HG02885 (cell line): ENCODE data around the gene DCLK1.

Source experiments
- ATAC-seq: cut with Tn5 transposase; IDR thresholded peaks from one replicate; pipeline ENCODE4 v1.9.1; 2021; ENCODE audit warnings: mild to moderate bottlenecking; ENCODE audit not compliant: unreplicated experiment, poor library complexity

DCLK1 gene

DNA sequence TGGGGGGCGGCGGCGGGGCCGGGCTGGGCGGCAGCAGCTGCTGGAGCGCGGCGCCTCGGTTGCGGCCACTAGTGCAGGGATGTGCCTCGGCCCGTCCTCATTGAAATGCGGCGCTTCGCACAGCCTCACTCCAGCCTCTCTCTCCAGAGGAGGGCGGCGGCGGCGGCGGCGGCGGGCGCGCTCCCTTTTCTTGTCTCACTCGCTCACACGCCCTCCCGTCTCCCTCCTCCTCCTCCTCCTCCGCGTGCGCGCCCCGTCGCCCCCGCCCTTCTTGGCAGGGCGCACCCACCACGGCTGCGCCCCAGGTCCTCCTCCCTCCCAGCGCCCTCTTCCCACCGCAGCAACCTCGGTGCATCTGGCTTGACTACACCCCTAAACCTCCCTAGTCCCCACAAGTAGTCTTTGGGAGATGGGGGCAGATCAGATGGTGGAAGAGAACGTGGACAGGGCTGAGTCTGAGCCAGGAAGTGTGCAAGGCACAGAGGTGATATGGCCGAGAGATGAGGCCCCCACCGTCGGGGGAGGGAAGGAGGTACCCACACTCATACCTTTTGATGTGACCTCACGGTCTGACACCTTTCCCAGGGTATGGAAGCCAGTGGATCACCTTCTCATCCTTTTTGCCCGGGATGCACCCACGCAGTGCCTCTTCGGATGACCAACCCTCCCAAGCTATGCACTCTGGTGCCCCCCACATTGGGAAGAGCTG lies at the start of gene DCLK1:
Gene DCLK1 (minus strand): TSS at position 161 of the 709 bp plus-strand sequence.
- no peak for ATAC-seq

- ATAC-seq = no peak
Measured at GRCh38 chr13:36175621-36176020, 44.4 kb upstream of the DCLK1 start.

DNA sequence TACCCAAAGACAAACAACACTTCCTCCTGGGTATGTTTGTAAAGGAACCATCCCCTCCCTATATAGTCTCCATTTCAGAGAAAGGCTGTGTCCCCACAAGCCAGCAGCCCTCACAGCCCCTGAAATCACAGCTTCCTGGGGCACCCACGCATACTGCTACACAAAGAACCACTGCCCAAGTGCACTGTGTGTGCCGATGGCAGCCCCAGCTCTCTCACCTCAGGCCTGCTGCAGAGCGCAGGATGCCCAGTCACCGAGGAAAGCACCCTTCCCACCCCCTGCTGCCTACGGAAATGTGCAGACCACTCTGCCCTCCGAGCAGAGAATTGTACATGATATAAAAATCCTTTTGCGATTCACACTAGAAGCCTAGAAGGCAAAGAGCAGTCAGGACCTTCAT lies 43.7 kb upstream of the DCLK1 start:
- ATAC-seq = no peak

DNA sequence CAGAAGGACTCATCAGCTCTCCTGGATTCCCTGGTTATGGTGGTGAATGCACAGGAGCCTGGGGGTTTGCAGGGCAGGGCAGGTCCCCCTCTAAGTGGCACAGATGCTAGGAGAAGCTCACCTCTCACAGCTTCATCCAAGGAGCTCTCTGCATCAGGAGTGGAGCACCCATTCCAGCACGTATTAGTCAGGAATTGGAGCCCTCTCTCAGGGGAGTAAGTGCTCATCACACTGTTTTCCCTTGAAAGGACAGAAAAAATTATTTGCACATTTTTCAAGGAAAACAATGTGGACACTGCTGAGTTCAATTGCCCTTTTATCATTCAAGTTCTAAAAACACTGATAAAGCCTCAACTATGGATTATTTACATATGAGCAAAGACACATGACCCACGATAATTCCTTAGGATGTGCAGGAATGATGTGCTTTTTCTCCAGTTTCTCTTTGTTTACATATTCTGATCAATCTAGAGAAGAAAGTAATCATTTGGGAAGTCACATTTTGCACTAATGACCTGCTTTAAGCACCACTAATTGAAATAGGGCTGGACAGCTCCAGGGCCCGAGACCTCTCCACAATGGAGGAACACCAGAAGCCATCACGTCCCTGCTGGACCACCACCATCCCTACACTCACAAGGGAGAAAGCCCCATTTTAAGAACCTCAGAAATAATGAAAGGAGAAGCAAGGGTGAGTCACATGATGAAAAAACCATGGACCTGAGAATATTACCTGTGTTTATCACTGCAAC lies 42.6 kb upstream of the DCLK1 start:
- no peak for ATAC-seq

GRCh38 chr13:36166046-36166445 lies 34.9 kb upstream of the DCLK1 start:
- no peak for ATAC-seq

DNA sequence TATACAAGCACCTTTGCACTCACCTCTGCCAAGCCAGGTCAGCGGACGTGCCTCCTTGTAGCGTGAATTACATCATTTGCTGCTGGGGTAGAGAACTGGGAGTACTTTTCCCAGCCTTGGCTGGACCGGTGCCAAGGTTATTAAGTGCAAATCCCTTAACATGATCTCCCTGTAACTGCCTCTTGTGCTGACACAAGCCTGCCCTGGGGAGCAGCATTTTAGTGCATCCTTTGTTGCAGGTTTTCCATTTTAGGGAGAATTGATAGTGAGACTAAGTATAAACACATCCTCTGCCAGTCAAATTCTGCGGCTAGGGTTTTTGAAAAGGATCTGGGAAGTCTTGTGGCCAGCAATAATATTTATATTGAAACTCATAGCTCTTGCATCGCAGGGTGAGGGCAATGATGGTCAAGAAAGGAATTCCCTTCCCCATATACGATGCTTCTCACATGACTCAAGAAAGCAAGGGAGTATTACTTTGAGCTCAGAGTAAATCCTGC lies 32.7 kb upstream of the DCLK1 start:
- no peak for ATAC-seq

DNA sequence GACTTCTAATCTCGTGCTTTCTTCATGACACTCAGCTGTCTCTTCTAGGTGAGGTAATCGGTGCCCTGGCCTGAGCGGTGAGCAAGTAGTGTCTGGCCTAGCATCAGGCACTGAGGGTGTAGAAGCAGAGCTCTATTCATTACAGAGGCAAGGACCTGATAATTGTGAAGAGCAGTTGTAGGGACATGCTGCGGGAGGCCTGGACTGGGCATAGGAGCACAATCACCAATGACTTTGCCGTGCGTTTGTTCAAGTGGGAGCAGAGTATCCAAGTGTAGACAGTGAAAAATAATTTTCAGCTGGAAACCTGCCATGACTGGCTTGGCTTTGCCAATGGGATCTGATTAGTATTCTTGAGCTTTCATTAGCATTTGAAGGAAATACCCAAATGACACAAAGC lies 32.1 kb upstream of the DCLK1 start:
- ATAC-seq = no peak

- no peak for ATAC-seq
Measured at GRCh38 chr13:36160297-36160696, 29.1 kb upstream of the DCLK1 start.

- ATAC-seq = no peak
Measured at GRCh38 chr13:36158611-36159010, 27.4 kb upstream of the DCLK1 start.

GRCh38 chr13:36157480-36157879 lies 26.3 kb upstream of the DCLK1 start:
- ATAC-seq = no peak

DNA sequence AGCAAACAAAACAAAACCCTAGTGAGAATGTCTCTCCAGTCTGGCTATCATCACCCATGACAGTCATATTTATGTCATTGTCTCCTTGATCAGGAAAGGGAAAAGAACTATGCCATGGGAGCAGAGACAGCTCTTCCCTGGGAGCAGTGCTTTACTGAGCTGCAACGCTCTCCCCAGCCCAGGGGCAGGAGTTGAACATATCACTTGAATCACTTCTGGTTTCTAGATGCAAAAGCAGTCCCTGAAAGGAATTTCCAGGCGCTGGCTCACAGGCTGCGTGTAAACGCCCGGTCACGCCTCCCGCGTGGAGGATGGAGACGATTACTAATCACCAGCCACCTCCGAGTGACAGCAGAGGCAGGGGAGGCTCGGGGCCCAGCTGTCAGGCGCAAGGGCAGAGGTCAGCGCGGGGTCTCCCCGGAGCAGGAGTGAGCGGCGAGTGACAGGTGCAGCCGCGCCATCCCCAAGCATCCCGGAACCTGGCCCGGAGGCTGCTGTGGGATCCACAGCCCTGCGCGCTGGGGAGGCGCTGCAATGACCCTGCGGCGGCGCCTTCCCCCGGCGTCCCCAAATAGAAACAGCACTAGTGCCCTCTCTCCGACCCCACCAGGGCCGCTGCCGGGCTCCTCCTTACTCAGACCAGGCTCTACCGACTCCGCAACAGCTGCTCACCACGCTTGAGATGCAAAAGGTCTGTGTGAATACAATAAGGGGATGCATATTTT lies 23.5 kb upstream of the DCLK1 start:
- ATAC-seq = no peak

DNA sequence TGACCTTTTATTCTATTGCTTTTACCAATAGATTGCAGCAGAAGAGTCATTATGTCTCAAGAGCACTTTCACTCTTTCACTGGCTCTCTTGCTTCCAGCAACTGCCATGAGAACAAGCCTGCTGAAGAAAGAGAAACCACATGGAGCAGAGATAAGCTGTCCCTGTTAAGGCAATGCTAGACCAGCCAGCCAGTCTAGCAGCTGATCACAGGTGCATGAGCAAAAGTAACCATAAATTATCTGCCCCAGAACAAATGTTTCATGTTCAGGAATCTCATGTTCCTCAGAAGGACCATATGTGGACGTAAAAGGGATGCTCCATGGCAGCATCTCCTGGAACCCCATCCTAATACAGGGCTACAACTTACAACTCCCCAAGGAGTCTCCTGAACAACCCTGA lies 20.4 kb upstream of the DCLK1 start:
- ATAC-seq = no peak

DNA sequence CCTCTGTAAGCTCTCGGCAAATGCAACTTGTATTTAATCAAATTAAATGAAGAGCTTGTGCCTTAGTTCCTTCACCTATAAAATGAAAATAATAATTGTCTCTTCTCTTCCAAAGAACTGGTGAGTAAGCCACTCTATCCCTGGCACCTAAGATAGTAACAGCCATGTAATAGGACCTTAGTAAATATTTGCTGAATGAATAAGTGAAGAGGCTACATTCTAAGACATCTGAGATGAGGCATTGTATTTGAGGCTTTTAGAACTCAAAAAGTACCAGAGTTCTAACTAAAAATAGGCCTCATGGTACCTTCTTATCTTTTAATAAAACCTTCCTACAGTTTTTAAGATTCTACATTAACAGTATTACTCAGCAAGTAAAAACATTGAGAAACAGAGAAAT lies 17.3 kb upstream of the DCLK1 start:
- no peak for ATAC-seq

DNA sequence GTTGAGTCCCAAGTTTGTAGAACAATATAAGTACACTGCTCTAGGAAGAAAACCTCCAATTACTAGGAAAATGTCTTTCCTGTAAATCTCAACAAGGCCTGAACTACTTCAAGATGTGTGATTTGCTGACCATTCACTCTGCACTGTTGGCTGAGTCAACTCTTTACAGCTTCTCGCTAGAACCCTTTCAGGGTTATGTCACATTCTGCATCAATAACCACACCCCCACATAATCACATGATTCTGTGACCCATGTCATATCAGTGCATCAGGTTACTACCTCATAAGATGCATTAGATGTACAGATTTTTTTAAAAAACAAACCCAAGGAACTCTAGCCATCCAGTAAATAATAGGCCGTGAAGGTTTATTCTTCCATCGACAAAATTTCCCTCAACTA lies 16.1 kb upstream of the DCLK1 start:
- no peak for ATAC-seq

- no peak for ATAC-seq
Measured at GRCh38 chr13:36146511-36147269, 15.5 kb upstream of the DCLK1 start.

DNA sequence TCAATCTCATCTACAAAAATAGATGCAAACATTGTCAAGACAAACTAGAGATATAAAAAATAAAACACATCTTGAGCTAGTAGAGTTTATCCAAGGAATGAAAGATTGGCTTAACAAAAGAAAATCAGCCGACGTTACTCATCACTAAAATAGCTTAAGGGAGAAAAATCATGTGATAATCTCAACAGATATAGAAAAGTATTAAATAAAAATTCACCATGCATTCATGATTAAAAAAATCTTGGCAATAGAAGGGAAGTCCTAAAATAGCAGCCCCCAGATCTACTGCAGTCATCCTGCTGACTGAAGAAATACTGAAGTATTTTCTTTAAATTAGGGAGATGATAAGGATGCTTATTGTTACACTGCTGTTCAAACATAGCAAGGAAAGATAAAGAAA lies 12.6 kb upstream of the DCLK1 start:
- ATAC-seq = no peak

- ATAC-seq = no peak
Measured at GRCh38 chr13:36142735-36143134, 11.6 kb upstream of the DCLK1 start.

GRCh38 chr13:36135876-36136275 lies 4.7 kb upstream of the DCLK1 start:
- no peak for ATAC-seq

DNA sequence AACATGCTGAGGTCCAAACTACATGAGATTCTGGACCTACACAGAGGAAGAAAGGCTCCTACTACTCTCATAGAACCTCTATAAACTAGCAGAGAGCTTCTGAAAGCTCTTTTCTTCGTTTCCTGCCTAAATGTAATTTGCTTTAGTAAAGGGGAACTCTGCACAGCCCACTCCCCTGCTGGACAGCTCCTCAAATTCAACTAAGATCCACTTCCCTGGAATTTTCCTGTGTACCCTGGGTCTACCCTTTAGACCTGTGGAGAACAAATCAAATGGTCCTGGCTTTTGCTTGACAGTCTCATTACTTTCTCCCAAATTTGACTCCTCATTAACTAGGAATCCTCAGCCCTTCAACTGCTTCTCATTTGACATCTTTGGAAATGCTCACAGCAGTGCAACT lies 3.5 kb upstream of the DCLK1 start:
- no peak for ATAC-seq

- no peak for ATAC-seq
Measured at GRCh38 chr13:36133950-36134626, 2.9 kb upstream of the DCLK1 start.
